Activated gamma-delta T cell treated with anti-CD3 and anti-CD28 coated beads, Interleukin-2, amount 50 U/mL, for 16 hours (primary cell): ENCODE data around the gene CNTROB.
A peak's percentile ranks its signal among the peaks of the same experiment; 100 is the strongest.

Experiments
- DNase-seq: peaks from one replicate; pipeline ENCODE4 v3.0.0-alpha.2; 2020; ENCODE audit warnings: low read depth

Gene CNTROB

GRCh38 chr17:7989781-7990655 lies 58.0 kb downstream of the CNTROB start:
- DNase-seq: peak; percentile 92

DNA sequence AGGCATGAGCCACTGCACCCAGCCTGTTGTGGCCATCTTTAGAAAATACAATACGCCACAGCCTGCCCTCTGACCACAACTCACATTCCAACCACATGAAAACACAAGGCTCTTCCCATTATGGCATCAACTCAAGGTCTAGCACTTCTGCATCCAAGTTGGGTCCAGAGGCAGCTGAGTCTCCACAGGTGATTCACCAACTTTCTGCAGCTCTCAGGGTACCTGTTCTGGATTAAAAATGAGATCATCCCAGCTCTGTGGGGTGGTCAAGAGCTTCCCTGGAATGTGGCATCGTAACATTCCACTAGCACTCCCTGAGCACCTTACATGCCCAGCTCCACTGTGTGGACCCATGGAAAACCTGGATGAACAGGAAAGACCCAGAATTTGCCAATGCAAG lies 60.5 kb downstream of the CNTROB start:
- DNase-seq: no peak

GRCh38 chr17:7992924-7993323 lies 60.9 kb downstream of the CNTROB start:
- DNase-seq: no peak

GRCh38 chr17:7993972-7994589 lies 62.1 kb downstream of the CNTROB start:
- DNase-seq: no peak

GRCh38 chr17:7995724-7996123 lies 63.7 kb downstream of the CNTROB start:
- DNase-seq: no peak

- DNase-seq: peak; percentile 12
These were observed 65.2 kb downstream of the CNTROB start for GRCh38 chr17:7997186-7997585.
